ENCODE data around the gene PCIF1. TPM values are rescaled to one million over a fixed set of nuclear protein-coding genes. Genes with fewer than 3 reads are reported as not detected.

The PCIF1 gene
- total RNA-seq, 4 donors from 2014 or later: 52.2 to 59.0 (median 53.0) TPM

DNA sequence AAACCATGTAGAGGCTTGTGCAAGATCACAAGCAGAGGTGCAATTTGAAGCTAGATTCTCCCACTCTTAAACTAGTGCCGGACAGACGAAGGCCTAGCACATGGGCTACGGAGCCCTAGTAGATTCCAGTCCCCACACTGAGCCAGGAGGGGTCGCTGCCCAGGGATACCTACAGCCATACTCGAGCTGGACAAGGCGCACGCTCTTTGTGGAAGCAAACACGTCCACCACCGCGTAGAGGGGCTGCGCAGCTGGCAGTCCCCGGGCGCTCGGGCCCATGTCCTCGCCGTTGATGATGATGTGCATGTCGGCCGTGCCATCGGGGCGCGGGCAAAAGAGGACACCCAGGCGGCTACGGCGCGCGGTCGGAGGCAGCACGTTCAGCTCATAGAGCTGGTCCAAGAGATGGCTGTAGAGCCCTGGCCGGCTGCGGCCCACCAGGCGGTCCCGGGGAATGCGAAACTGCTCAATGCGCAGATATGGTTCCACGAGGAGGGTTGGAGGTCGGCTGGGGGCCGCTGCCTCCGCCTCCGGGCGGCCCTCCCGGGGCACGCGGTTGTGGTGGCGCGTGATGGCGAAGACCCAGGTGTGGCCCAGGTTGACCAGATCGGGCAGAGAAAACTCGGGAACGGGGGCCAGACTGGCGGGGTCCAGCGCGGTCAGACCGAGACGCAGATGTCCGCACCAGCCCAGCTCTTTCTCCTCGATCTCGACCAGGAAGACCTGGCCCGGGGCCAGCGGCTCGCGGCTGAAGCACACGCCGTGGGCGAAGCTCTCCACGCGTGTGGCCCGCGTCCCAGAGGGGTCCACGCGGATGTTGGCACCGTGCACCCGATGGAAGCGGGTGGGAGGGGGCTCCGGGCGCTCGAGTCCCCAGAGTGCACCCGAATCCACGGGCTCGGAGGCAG, 44.2 kb upstream of the PCIF1 start:
- 0 to 1% methylated on average over 36 to 58 of the region's 79 CpGs for WGBS, 2 donors
- Histone ChIP-seq H3K27ac (peak overlapping the region; percentile 47 to 86 (median 84)), H3K36me3 (peaks cover 0 to 64% (median 16%) of the 10 kb centered on the region in 3 donors), H3K9me3 (no peaks in the 10 kb centered on the region), H3K4me1 (peaks cover 0 to 38% (median 20%) of the 10 kb centered on the region in 4 donors), H3K27me3 (no peaks in the 10 kb centered on the region), H3K4me3 (peak overlapping the region; percentile 60 to 85 (median 66))
- peak; percentile 74 to 92 for DNase-seq (ENCODE audit: low spot score in 2 of 2)
- TF ChIP-seq EP300 (IDR thresholded peaks at IDR 0.05) (peak in 1 of 2 donors; percentile 57), POLR2A (IDR thresholded peaks at IDR 0.05) (no peak)
- TF ChIP-seq, protein P1, sequence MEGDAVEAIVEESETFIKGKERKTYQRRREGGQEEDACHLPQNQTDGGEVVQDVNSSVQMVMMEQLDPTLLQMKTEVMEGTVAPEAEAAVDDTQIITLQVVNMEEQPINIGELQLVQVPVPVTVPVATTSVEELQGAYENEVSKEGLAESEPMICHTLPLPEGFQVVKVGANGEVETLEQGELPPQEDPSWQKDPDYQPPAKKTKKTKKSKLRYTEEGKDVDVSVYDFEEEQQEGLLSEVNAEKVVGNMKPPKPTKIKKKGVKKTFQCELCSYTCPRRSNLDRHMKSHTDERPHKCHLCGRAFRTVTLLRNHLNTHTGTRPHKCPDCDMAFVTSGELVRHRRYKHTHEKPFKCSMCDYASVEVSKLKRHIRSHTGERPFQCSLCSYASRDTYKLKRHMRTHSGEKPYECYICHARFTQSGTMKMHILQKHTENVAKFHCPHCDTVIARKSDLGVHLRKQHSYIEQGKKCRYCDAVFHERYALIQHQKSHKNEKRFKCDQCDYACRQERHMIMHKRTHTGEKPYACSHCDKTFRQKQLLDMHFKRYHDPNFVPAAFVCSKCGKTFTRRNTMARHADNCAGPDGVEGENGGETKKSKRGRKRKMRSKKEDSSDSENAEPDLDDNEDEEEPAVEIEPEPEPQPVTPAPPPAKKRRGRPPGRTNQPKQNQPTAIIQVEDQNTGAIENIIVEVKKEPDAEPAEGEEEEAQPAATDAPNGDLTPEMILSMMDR (IDR thresholded peaks at IDR 0.05): peak; percentile 40 to 81 (median 62)

DNA sequence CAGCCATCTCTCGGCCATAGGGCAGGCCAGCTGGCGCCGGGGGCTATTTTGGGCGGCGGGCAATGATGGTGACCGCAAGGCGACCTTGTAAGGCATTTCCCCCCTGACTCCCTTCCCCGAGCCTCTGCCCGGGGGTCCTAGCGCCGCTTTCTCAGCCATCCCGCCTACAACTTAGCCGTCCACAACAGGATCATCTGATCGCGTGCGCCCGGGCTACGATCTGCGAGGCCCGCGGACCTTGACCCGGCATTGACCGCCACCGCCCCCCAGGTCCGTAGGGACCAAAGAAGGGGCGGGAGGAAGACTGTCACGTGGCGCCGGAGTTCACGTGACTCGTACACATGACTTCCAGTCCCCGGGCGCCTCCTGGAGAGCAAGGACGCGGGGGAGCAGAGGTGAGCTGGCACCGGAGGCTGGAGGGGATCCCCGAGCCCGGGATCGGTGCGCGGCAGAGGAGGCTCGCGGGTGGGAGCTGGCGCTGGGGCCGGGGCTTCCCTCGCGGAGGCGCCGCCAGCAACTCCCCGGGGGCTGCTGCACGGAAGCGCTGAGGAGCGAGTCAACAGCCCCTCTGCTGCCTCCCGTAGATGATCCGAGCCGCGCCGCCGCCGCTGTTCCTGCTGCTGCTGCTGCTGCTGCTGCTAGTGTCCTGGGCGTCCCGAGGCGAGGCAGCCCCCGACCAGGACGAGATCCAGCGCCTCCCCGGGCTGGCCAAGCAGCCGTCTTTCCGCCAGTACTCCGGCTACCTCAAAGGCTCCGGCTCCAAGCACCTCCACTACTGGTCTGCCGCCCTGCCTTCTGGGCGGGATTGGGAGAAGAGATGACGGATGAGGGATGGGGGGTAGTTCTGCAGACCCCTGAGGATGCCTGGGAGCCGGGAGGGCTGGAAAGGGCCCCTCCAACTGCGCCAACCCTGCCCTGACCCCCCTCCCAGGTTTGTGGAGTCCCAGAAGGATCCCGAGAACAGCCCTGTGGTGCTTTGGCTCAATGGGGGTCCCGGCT, 43.2 kb upstream of the PCIF1 start, which contains the start of the genes CTSA and NEURL2:
Gene CTSA, plus strand, starts transcription at position 351 of the 999 bp plus-strand sequence. Its CDS starts 234 bp downstream, at position 585.
Gene NEURL2, minus strand, starts transcription at position 224 of the 999 bp plus-strand sequence. Its CDS starts 217 bp downstream, at position 7.
- DNase-seq (ENCODE audit: low spot score in 2 of 2): peak; percentile 95 to 96
- peak within 1 kb of the TSS; percentile 47 to 86 (median 84) for H3K27ac ChIP-seq
- TF ChIP-seq, protein P1 (IDR thresholded peaks at IDR 0.05): no peak
- peak; percentile 81 to 96 for TF ChIP-seq EP300 (IDR thresholded peaks at IDR 0.05)
- TF ChIP-seq POLR2A (IDR thresholded peaks at IDR 0.05): peak in 1 of 2 donors; percentile 58
- H3K36me3 ChIP-seq: peaks cover 0 to 64% (median 25%) of the 10 kb centered on the region in 3 donors
- peak within 1 kb of the TSS; percentile 60 to 85 (median 66) for H3K4me3 ChIP-seq
- no peaks in the 10 kb centered on the region for H3K27me3 ChIP-seq
- 1 to 2% methylated on average over 42 to 50 of the region's 78 CpGs for WGBS, 2 donors
- H3K9me3 ChIP-seq: no peaks in the 10 kb centered on the region
- peaks cover 0 to 36% (median 20%) of the 10 kb centered on the region in 4 donors for H3K4me1 ChIP-seq

DNA sequence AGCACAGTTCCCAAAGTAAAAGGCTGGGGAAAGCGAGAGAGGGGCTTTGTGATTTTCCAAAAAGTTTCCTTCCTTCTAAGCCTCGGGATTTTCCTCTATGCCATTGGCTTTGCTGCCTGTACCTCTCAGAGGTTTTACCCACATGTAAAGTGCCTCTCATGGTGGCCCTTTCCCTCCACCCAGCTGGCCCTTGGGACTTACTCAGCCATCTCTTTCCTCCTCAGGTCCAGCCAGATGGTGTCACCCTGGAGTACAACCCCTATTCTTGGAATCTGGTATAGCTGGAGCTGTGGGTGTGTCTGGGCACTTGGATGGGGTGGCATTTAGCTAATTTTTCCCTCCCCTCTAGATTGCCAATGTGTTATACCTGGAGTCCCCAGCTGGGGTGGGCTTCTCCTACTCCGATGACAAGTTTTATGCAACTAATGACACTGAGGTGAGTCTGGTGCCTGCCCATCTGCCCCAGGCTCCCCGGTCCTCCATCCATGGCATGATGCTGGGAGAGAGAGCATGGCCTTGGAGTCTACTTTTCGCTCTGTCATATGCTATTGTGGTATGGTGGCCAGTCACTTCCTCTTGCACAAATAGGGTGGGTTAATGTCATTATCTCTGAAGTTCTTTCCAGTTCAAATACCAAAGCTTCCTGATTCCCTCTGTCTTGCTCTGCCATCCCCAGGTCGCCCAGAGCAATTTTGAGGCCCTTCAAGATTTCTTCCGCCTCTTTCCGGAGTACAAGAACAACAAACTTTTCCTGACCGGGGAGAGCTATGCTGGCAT, 42.2 kb upstream of the PCIF1 start:
- no peak for DNase-seq (ENCODE audit: low spot score in 2 of 2)
- Histone ChIP-seq H3K9me3 (no peaks in the 10 kb centered on the region), H3K36me3 (peaks cover 0 to 64% (median 31%) of the 10 kb centered on the region in 3 donors), H3K4me3 (peak overlapping the region in 3 of 4 donors; percentile 60 to 85 (median 64)), H3K4me1 (peaks cover 0 to 36% (median 20%) of the 10 kb centered on the region in 4 donors), H3K27ac (peak overlapping the region in 2 of 4 donors; percentile 86), H3K27me3 (no peaks in the 10 kb centered on the region)
- 72 to 90% methylated on average over 9 of the region's 9 CpGs for WGBS, 2 donors
- TF ChIP-seq, protein P1 (IDR thresholded peaks at IDR 0.05): no peak
- TF ChIP-seq EP300 (IDR thresholded peaks at IDR 0.05) (no peak), POLR2A (IDR thresholded peaks at IDR 0.05) (no peak)

DNA sequence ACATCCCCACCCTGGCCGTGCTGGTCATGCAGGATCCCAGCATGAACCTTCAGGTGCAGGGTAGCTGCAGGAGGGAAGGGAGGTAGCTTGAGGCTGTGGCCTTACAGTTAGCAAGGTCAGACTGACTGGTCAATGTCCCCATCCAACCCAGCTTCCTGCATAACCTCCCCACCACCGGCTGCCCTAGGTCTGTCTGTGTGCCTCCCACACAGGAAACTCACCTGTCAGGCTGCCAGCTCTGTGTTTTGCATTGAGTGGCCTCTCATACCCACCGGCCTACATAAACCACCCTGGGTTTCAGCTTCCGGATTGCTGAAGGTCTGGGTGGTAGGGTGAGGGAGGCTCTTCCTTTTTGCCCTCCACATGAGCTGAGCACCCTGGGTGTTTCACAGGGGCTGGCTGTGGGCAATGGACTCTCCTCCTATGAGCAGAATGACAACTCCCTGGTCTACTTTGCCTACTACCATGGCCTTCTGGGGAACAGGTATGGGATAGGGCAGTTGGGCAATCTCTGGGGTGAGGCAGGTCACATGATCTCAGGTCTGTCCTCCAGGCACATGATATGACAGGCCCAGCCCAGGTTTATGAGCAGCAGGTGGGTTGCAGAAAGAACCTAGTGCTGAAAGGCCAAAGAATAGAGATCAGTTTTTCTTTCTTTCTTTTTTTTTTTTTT, 41.5 kb upstream of the PCIF1 start:
- no peak for TF ChIP-seq POLR2A (IDR thresholded peaks at IDR 0.05)
- no peak for DNase-seq (ENCODE audit: low spot score in 2 of 2)
- Histone ChIP-seq H3K9me3 (no peaks in the 10 kb centered on the region), H3K4me3 (no peak overlapping the region), H3K36me3 (peaks cover 0 to 64% (median 31%) of the 10 kb centered on the region in 3 donors), H3K27ac (no peak overlapping the region), H3K4me1 (peaks cover 0 to 36% (median 20%) of the 10 kb centered on the region in 4 donors), H3K27me3 (no peaks in the 10 kb centered on the region)
- 75 to 87% methylated on average over 4 of the region's 4 CpGs for WGBS, 2 donors

Measured in tibial nerve (tissue), 4 donors.